ENCODE measurements around the gene CSNK1E.

The CSNK1E gene

DNA sequence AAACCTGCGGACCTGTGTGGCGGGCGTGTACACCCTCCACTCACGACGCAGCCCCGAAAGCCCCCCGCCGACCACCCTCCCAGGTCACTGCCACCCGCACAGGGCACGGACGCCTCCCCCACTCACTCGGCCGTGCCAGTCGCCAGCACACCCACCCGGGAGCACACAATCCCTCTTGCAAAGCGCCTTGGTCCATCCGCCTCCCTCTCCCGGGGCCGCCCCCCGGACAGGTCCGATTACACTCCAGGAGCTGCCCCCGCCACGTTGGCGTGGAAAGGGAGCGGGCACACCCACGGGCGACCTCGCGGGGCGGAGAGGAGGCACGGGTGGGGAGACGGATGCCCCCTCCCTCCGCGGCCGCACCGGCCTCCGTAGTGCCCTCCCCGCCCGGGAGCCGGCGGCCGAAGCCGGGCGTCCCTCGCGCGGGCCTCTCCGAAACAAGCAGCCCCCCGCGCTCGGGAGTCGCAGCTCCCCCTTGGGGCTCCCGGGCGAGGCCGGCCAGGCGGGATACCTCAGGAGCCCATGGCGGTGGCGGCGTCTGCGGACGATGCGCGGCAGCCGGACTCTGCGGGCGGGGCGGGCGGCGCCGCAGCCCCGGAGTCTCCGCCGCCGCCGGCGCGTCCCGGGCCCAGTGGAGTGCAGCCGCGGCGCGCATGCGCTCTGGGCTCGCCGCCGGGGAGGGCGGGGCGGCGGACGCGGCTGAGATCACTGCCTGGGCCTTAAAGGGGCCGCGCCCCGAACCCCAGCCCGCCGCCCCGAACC, 44.7 kb downstream of the CSNK1E start, which contains the start of gene TMEM184B:
TMEM184B (minus strand) TSS at position 638 of the 762 bp plus-strand sequence. CDS start 25,049 bp downstream, outside the sequence.
- DNase-seq: peak; percentile 78

GRCh38 chr22:38271927-38272372, 45.3 kb downstream of the CSNK1E start:
- no peak for DNase-seq

- no peak for DNase-seq
These were observed 46.1 kb downstream of the CSNK1E start for GRCh38 chr22:38271101-38271500.

DNA sequence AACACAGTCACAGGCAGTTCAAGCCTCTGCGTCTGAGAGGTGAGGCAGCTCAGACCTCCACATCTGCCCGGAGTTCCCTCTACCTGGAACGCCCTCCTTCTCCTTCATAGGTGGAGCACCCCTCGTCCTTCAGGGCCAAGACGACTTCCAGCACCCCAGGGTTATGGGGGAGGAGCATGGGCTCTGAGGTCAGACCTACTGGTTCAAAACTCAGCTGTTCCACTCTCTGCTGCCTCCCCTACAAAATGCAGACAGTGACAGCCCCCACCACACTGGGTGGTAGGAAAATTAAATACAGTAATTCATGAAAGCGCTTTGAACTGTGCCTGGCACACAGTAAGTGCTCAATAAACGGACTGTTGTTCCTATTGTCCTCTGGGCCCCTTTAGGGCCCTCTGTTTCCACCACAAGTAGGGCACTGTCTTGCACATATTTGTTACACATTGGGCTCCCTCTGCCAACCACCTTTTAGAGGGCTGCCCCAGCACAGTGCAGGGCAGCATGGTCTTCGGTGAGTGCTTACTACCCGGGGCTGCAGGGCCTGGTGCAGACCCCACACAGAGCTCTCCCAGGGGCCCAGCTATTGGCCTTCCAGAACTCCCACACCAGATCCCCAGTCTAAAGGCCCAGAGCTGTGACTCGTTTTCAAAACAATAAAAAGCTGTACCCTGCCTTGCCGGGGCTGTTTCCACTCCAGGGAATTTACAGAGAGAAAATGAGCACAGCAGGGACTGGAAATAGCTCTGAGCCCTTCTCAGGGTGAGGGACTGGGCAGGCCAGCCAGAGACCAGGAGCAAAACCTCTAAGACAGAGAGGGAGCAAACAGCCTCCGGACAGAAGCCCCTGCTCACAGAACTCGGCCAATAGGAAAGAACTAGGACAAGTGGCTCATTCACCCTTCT, 46.9 kb downstream of the CSNK1E start:
- DNase-seq: no peak

DNA sequence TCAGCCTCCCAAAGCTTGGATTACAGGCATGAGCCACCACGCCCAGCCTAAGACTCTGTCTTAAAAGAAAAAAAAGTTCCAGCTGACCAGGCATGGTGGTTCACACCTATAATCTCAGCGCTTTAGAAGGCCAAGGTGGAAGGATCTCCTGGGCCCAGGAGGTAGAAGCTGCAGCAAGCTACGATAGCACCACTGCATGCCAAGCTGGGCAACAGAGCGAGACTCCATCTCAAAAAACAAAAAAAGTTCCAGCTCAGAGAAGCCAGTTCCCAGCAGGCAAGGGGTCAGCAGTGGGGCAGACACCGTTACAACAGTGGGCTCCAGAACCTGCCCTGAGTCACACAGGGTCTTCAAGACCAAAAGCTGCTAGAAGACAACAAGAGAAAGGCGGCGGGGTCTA, 47.8 kb downstream of the CSNK1E start:
- DNase-seq: no peak

DNA sequence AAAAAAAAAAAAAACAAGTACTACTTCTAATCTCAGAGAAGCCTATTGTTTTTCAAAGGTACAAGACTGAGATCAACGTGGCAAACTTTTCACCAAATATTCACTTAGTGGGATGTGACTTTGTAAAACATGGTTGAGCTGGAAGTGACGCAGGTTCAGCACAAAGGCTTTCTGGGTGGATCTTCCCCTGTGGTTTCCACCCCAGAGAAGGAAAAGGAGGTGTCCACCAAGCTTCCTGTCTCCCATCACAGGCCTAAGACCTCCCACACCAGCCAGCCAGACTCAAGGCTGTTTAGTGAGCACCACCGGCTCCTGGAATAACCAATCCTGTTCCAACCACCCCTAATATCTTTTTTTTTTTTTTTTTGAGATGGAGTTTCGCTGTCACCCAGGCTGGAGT, 50.1 kb downstream of the CSNK1E start:
- DNase-seq: no peak

DNA sequence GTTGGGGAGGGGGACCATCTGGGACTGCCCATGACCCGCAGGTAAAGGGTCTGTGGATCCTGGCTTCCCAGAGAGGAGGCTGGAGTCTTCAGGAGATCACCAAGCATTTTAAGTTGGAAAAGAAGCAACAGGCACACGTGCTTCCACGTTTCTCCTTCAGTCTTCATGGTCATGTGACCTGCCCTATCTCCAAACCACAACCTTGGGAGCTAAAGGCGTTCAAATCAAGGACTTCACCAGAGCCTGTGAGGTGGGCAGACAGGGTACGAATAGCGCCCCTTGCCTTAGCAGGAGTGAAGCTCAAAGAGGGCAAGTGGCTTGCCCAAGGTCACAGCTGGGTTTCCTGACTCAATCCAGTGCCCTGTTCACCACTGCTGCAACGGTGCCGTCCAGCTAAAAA, 51.1 kb downstream of the CSNK1E start:
- no peak for DNase-seq

- DNase-seq: no peak
These were observed 52.9 kb downstream of the CSNK1E start for GRCh38 chr22:38264322-38264843.

DNA sequence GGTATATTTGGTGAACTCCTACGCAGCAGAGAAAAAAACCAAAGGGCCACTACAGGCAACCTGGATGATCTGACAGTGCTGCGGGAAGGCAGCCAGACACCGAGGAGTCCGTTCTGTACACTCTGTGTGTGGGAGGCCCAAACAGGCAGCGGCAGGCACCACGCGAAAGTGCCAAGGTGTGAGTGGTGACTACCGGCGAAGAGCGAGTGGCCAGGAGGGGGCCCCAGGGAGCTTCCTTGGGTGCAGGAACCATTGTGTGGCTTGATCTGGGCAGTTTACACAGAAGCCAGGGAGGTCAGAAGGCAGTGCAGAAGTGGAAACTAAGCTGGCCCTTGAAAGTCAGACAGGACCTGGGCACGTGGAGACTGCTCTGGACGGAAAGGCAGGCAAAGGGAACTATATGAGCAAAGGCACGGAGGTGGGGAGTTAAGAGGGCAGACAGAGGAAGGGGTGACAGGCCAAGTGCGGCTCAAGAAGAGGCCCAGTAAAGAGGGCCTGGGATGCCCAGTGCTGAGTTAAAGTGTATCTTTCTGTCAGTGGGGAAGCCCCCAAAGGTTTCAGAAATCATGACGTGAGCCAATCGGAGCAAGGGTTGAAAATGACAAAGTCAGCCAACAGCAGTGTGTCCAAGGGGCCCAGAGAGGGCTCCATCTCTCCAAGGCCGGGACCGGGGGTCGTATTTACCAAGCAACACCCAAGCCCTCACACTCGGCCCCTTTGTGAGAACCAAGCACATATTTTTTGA, 55.0 kb downstream of the CSNK1E start:
- DNase-seq: peak; percentile 60

GRCh38 chr22:38260761-38261681, 56.2 kb downstream of the CSNK1E start:
- no peak for DNase-seq

GRCh38 chr22:38259370-38259769, 57.9 kb downstream of the CSNK1E start:
- DNase-seq: no peak

- DNase-seq: no peak
These were observed 58.3 kb downstream of the CSNK1E start for GRCh38 chr22:38258895-38259294.

GRCh38 chr22:38257650-38258250, 59.5 kb downstream of the CSNK1E start:
- no peak for DNase-seq

DNA sequence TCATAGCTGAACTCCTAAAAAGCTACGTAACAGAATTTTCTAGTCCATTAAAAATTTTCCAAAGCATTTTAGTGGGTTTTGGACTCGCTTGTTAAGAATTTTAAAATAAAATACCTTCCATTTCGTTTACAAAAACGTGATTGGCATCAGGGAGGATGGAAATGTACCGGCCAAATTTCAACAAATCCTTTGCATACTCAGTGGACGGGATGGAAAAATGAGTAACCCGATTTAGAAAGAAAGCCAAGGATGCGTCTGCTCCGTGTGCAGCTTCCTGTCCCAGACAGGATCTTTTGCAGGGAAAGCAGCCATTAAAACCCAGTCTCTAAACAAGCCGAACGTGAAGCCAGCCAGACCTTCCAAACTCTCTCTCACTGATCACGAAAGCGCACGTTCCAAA, 60.1 kb downstream of the CSNK1E start:
- no peak for DNase-seq

- no peak for DNase-seq
These were observed 61.5 kb downstream of the CSNK1E start for GRCh38 chr22:38255697-38256096.

DNA sequence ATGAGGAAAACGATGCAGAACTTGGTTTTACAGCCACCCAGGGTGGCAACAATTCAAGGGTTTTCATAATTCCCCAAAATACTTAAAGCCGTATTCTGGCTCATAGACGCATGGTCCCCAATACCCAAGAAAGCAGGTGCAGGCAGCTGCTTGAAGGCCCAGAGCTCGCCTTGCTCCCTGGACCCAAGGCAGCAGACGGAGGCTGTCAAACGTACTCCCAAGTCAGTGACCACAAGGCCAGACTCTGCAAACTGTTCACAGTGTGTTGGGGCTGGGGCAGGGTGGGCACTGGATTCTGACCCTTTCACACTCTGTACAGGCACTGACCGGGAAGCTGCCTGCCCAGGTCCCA, 65.9 kb downstream of the CSNK1E start:
- no peak for DNase-seq

- no peak for DNase-seq
These were observed 66.4 kb downstream of the CSNK1E start for GRCh38 chr22:38250643-38251340.

DNA sequence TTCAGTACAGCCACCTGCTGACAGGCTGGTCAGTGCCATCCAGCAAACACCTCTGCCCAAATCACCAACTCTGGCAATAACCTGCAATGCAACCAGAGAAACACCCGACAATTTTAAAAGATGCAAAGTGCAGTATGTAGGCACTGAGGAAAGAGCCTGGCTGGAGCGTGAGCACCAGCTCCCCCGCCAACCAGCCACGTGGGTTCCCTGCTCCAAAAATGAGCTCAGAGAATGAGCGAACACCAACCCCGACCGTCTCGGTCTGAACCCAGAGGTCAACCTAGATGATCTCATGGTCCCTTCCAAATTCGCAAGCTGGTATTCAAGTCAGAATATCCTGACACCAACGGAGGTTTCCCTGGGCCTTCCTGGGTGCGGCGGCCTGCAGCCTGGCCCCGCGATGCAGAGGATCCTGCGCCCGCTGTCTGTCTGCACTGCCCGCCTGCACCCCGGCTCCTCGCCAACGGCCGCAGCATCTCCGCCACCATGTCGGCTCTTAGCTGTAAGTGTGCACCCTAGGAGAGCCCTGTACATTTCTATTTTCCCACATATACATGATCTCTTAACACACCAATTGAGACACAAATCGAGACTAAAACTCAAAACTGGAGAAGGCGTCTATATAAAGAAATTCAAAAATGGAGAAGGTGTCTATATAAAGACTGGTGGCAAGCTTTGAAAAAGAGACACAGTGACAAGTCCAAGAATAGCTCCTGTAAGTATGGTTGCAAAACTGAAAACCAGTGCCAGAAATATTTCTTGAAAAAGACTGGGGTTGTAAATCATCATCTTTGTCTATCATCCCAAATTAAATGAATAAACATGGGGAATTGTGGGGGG, 67.2 kb downstream of the CSNK1E start:
- no peak for DNase-seq

GRCh38 chr22:38249301-38249700, 67.9 kb downstream of the CSNK1E start:
- no peak for DNase-seq

DNA sequence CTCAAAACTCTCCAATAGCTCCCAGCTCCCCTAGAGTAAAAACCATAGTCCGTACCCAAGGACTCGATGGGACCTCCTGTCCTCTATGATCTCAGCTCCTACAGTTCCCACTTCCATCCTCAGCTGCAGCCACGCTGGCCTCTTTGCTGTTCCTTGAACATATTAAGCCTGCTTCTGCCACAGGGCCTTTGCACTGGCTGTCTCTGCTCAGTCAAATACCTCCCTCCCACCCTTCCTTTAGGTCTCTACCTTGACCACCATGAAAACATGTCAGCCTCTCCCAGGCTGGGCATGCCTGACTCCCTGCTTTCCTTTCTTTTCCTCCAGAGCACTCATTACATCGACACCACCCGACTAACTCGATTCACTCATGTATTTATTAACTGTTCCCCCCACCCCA, 69.0 kb downstream of the CSNK1E start:
- DNase-seq: no peak

All from 8988T (cell line).